Gastrocnemius medialis (tissue), 4 donors: ENCODE results near the gene CYP2C19. TPM values are rescaled to one million over a fixed set of nuclear protein-coding genes. Genes with fewer than 3 reads are reported as not detected.
"Not testable (repeated sequence)": the region's sequence is repeated elsewhere in the genome, so short reads cannot be mapped to it uniquely, and the experiment has no call there.

Experiments used
- ATAC-seq, 2 donors: fragments of 150-250 bp; one replicate each; pipeline ENCODE4 v1.9.1; 2016
- DNase-seq, 2 donors: peaks; one replicate each; pipeline ENCODE4 v3.0.0-alpha.2; 2019
- H3K27ac ChIP-seq, 4 donors: fragments of 200-600 bp; sonication (generic); 1 replicate in 1 of 4; 2 replicates in 3 of 4; pipeline ENCODE4 v1.5.1; 2016 to 2018; ENCODE audit warnings: mild to moderate bottlenecking in 2 of 4, moderate library complexity in 1 of 4
- H3K27me3 ChIP-seq, 3 donors: fragments of 200-600 bp; sonication (generic) in 2 of 3; 1 replicate in 1 of 3; 2 replicates in 2 of 3; pipeline versions ENCODE4 v1.5.1 to v1.6.0; 2016 to 2019; ENCODE audit warnings: mild to moderate bottlenecking in 1 of 3, moderate library complexity in 1 of 3
- H3K36me3 ChIP-seq, 2 donors: fragments of 200-600 bp; sonication (generic) in 1 of 2; one replicate each; pipeline ENCODE4 v1.5.1; 2017 to 2018
- H3K4me1 ChIP-seq, 2 donors: fragments of 200-600 bp; sonication (generic) in 1 of 2; one replicate each; pipeline ENCODE4 v1.5.1; 2016 to 2017; ENCODE audit warnings: mild to moderate bottlenecking in 2 of 2
- H3K4me3 ChIP-seq, 4 donors: fragments of 200-600 bp; sonication (generic) in 3 of 4; 1 replicate in 1 of 4; 2 replicates in 3 of 4; pipeline ENCODE4 v1.5.1; 2016 to 2019; ENCODE audit warnings: mild to moderate bottlenecking in 2 of 4
- H3K9me3 ChIP-seq, 3 donors: fragments of 200-600 bp; sonication (generic) in 2 of 3; 1 replicate in 1 of 3; 2 replicates in 2 of 3; pipeline ENCODE4 v1.5.1; 2016 to 2019
- CTCF ChIP-seq, 5 experiments: fragments of 450-650 bp in 3 of 5; fragments of 200-600 bp in 2 of 5; sonication (generic) in 2 of 5; IDR thresholded peaks in 4 of 5; conservative IDR thresholded peaks in 1 of 5; 1 replicate in 4 of 5; 2 replicates in 1 of 5; pipeline ENCODE4 v1.5.1; 2016 to 2019; ENCODE audit warnings: antibody characterized with exemption in 5 of 5, mild to moderate bottlenecking in 3 of 5, moderate library complexity in 3 of 5
- POLR2A ChIP-seq, 2 donors: fragments of 450-650 bp; IDR thresholded peaks; one replicate each; pipeline ENCODE4 v1.6.1; 2017; ENCODE audit warnings: antibody characterized with exemption in 2 of 2, mild to moderate bottlenecking in 2 of 2, moderate library complexity in 2 of 2
- in situ Hi-C, 4 donors: fragments of 200-750 bp; cut with MboI; loops; one replicate each; pipeline versions ENCODE4 v1.15.0 to v1.8.0; 2017; ENCODE audit warnings: low sequenced_read_pairs in 4 of 4
- intact Hi-C: fragments of 100-400 bp; cut with DNase I; formaldehyde crosslinking; loops from one replicate; pipeline ENCODE4 v1.15.1; 2023; ENCODE audit warnings: low total_unique reads
- total RNA-seq, 4 donors: library from RNA; depleted of rRNA; stranded (reverse); fragments of >200 nt; gene quantifications; one replicate each; pipeline versions ENCODE4 v1.1.0 to v1.2.3, GENCODE V29; 2016

CYP2C19 gene
- total RNA-seq, 4 donors from 2014 or later: 0.15 TPM; not detected in 3

- intact Hi-C loops: no loop called here
- no peak overlapping the region for H3K4me3 ChIP-seq
- no peaks in the 10 kb centered on the region for H3K36me3 ChIP-seq
- H3K9me3 ChIP-seq: peaks cover 0 to 4% (median 0%) of the 10 kb centered on the region in 3 donors
- DNase-seq (no peak), ATAC-seq (no peak)
- TF ChIP-seq POLR2A (IDR thresholded peaks at IDR 0.05) (no peak), CTCF (IDR thresholded peaks at IDR 0.05 in 4 of 5, conservative IDR thresholded peaks at IDR 0.05 in 1 of 5) (no peak)
- in situ Hi-C loops: no loop called here
- H3K4me1 ChIP-seq: no peaks in the 10 kb centered on the region
- no peaks in the 10 kb centered on the region for H3K27me3 ChIP-seq
- no peak overlapping the region for H3K27ac ChIP-seq
These were observed 18.4 kb downstream of the CYP2C19 start for GRCh38 chr10:94780844-94781243.

- intact Hi-C loops: no loop called here
- no peaks in the 10 kb centered on the region for H3K27me3 ChIP-seq
- no peak for TF ChIP-seq POLR2A (IDR thresholded peaks at IDR 0.05)
- TF ChIP-seq CTCF (IDR thresholded peaks at IDR 0.05 in 4 of 5, conservative IDR thresholded peaks at IDR 0.05 in 1 of 5): no peak
- no peak overlapping the region for H3K4me3 ChIP-seq
- in situ Hi-C loops: no loop called here
- DNase-seq (no peak), ATAC-seq (no peak)
- no peak overlapping the region for H3K27ac ChIP-seq
- H3K4me1 ChIP-seq: no peaks in the 10 kb centered on the region
- H3K9me3 ChIP-seq: peaks cover 0 to 4% (median 0%) of the 10 kb centered on the region in 3 donors
- H3K36me3 ChIP-seq: no peaks in the 10 kb centered on the region
These were observed 21.8 kb downstream of the CYP2C19 start for GRCh38 chr10:94784256-94784655.

GRCh38 chr10:94785211-94785610 lies 22.7 kb downstream of the CYP2C19 start:
- H3K36me3 ChIP-seq: no peaks in the 10 kb centered on the region
- H3K4me3 ChIP-seq: no peak overlapping the region
- no peak overlapping the region for H3K27ac ChIP-seq
- no peaks in the 10 kb centered on the region for H3K27me3 ChIP-seq
- intact Hi-C loops: no loop called here
- peaks cover 0 to 4% (median 0%) of the 10 kb centered on the region in 3 donors for H3K9me3 ChIP-seq
- ATAC-seq (no peak), DNase-seq (no peak)
- TF ChIP-seq CTCF (IDR thresholded peaks at IDR 0.05 in 4 of 5, conservative IDR thresholded peaks at IDR 0.05 in 1 of 5): no peak
- no peak for TF ChIP-seq POLR2A (IDR thresholded peaks at IDR 0.05)
- H3K4me1 ChIP-seq: no peaks in the 10 kb centered on the region
- in situ Hi-C loops: no loop called here

- H3K27me3 ChIP-seq, H3K36me3 ChIP-seq, H3K4me3 ChIP-seq, DNase-seq, H3K27ac ChIP-seq, H3K9me3 ChIP-seq, in situ Hi-C loops, intact Hi-C loops, H3K4me1 ChIP-seq, ATAC-seq: not testable (repeated sequence)
These were observed 38.1 kb downstream of the CYP2C19 start for GRCh38 chr10:94800551-94800950.

GRCh38 chr10:94803307-94803706 lies 40.8 kb downstream of the CYP2C19 start:
- DNase-seq (no peak), ATAC-seq (no peak)
- Histone ChIP-seq H3K27ac (no peak overlapping the region), H3K4me3 (no peak overlapping the region), H3K27me3 (no peaks in the 10 kb centered on the region), H3K9me3 (no peaks in the 10 kb centered on the region), H3K36me3 (no peaks in the 10 kb centered on the region), H3K4me1 (no peaks in the 10 kb centered on the region)
- intact Hi-C loops (no loop called here), in situ Hi-C loops (no loop called here)
- no peak for TF ChIP-seq CTCF (IDR thresholded peaks at IDR 0.05 in 4 of 5, conservative IDR thresholded peaks at IDR 0.05 in 1 of 5)
- no peak for TF ChIP-seq POLR2A (IDR thresholded peaks at IDR 0.05)

GRCh38 chr10:94830025-94830424 lies 67.5 kb downstream of the CYP2C19 start:
- H3K9me3 ChIP-seq, in situ Hi-C loops, ATAC-seq: not testable (repeated sequence)

More at GRCh38 chr10:94830025-94830424, 67.5 kb downstream of the CYP2C19 start:
- H3K27ac ChIP-seq, H3K27me3 ChIP-seq, H3K4me3 ChIP-seq, H3K36me3 ChIP-seq, intact Hi-C loops, H3K4me1 ChIP-seq, DNase-seq: not testable (repeated sequence)
